Activated CD8-positive, alpha-beta T cell treated with anti-CD3 and anti-CD28 coated beads, Interleukin-2, amount 10 ng/mL, durations not matched to agents 7 days and 5 days (primary cell): ENCODE measurements around the gene ADORA3. TPM values are rescaled to one million over a fixed set of nuclear protein-coding genes. Genes with fewer than 3 reads are reported as not detected.

Experiments
- ATAC-seq: fragments of 150-1000 bp; cut with Tn5 transposase; one replicate; pipeline ENCODE4 v1.10.0; 2021; ENCODE audit warnings: moderate library complexity
- CTCF ChIA-PET: fragments of 350-600 bp; sonication (Branson Sonifier 250); formaldehyde crosslinking; loops from one replicate; lab custom pipeline; 2021; ENCODE audit warnings: antibody characterized with exemption; lab: Charles Lee
- POLR2A ChIA-PET: fragments of 350-600 bp; sonication (Branson Sonifier 250); formaldehyde crosslinking; loops from one replicate; lab custom pipeline; 2021; ENCODE audit warnings: antibody characterized with exemption; lab: Charles Lee
- DNase-seq: peaks from one replicate; pipeline ENCODE4 v3.0.0-alpha.2; 2020
- H3K27ac Mint-ChIP-seq: one replicate; pipeline ENCODE4 v1.8.0; 2021; ENCODE audit warnings: mild to moderate bottlenecking, mixed read lengths
- H3K27me3 Mint-ChIP-seq: one replicate; pipeline ENCODE4 v1.8.0; 2021; ENCODE audit warnings: low read depth, mixed read lengths
- H3K36me3 Mint-ChIP-seq: one replicate; pipeline ENCODE4 v1.8.0; 2021; ENCODE audit warnings: low read depth, mixed read lengths
- H3K4me1 Mint-ChIP-seq: one replicate; pipeline ENCODE4 v1.8.0; 2021; ENCODE audit warnings: low read depth, mixed read lengths
- H3K4me3 Mint-ChIP-seq: one replicate; pipeline ENCODE4 v1.8.0; 2021; ENCODE audit warnings: mild to moderate bottlenecking, mixed read lengths
- H3K9me3 Mint-ChIP-seq: one replicate; pipeline ENCODE4 v1.8.0; 2022; ENCODE audit warnings: mixed read lengths; ENCODE audit not compliant: insufficient read depth
- total RNA-seq, 2 experiments: library from RNA; stranded (reverse); gene quantifications; one replicate each; pipeline ENCODE4 v1.2.3, GENCODE V29; 2021

The ADORA3 gene
- total RNA-seq, 2 experiments from 2014 or later: 0.18 TPM; not detected in 1

- Mint-ChIP-seq H3K36me3 (peaks cover 38% of the 10 kb centered on the region), H3K4me1 (peaks cover 11% of the 10 kb centered on the region), H3K27me3 (no peaks in the 10 kb centered on the region), H3K27ac (no peak overlapping the region), H3K9me3 (no peaks in the 10 kb centered on the region), H3K4me3 (no peak overlapping the region)
- ChIA-PET POLR2A (interaction anchor here (0.9 kb wide), 1 partner anchor 15 kb away, joined by 3 read pairs; no protein-coding TSS in a partner anchor), CTCF (interaction anchor here (1.0 to 1.6 kb wide), 2 partner anchors 14 to 19 kb away, joined by 3 read pairs; no protein-coding TSS in a partner anchor)
- DNase-seq (no peak), ATAC-seq (no peak)
Observed at GRCh38 chr1:111466480-111466879, 37.0 kb downstream of the ADORA3 start.

DNA sequence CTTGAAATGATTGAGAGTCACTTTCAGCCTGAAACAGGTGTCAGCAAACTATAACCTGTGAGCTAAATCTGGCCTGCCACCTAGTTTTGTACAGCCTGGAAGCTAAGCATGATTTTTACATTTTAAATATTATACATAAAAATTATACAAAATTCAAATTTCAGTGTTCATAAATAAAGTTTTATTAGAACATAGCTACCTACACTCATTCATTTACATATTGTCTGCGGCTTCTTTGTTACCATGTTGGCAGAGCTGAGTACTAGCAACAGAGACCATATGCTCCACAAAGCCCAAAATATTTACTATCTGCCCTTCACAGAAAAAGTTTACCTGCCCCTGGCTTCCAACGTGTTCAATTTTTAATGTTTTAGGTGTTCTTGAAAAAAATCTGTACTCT lies 37.7 kb downstream of the ADORA3 start:
- DNase-seq (no peak), ATAC-seq (no peak)
- Mint-ChIP-seq H3K27ac (no peak overlapping the region), H3K27me3 (no peaks in the 10 kb centered on the region), H3K4me1 (peaks cover 11% of the 10 kb centered on the region), H3K9me3 (no peaks in the 10 kb centered on the region), H3K4me3 (no peak overlapping the region), H3K36me3 (peaks cover 43% of the 10 kb centered on the region)
- CTCF ChIA-PET: interaction anchor here (0.6 to 1.6 kb wide), 3 partner anchors 13 to 266 kb away, joined by 3 read pairs; no protein-coding TSS in a partner anchor
- POLR2A ChIA-PET: interaction anchor here (0.9 kb wide), 1 partner anchor 14 kb away, joined by 3 read pairs; no protein-coding TSS in a partner anchor

DNA sequence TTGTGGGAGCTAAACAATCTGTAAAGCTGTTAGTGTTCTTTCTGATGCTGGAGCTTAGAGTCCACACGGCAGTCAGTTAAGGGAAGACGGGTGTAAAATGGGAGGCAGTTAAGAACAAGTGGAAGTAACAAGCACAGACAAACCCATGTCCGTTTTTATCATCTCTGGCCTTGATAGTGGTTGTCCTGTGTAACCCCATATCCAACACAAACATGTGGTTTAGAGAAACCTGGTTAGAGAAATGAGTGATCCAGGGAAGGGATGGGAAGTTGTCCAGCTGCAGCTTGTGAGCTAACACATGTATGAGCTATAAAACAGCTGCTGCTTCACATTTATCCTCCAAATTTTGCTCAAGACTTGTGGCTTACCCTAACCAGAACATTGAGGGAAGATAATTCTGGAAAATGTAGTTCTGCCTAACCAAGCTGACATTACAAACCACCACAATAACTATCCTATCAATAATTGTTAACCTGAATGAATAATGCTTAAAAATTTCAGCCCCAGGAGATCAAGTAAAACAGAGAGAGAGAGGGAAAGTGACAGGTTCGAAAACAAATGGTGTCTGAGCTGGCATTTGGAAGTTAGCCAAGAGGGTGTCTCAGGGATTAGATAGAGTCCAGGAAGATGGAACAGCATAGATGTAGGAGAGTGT lies 40.3 kb downstream of the ADORA3 start:
- H3K36me3 Mint-ChIP-seq: peaks cover 66% of the 10 kb centered on the region
- POLR2A ChIA-PET: interaction anchor here (0.6 to 1.8 kb wide), 3 partner anchors 8 to 286 kb away, joined by 3 to 6 read pairs (median 6); no protein-coding TSS in a partner anchor
- H3K27ac Mint-ChIP-seq: no peak overlapping the region

GRCh38 chr1:111462370-111463028 lies 40.9 kb downstream of the ADORA3 start:
- POLR2A ChIA-PET: interaction anchor here (0.6 to 1.8 kb wide), 4 partner anchors 9 to 287 kb away, joined by 3 to 6 read pairs (median 4); partner anchors contain the start of genes ATP5PB and WDR77
- no peaks in the 10 kb centered on the region for H3K9me3 Mint-ChIP-seq
- H3K36me3 Mint-ChIP-seq: peaks cover 66% of the 10 kb centered on the region

More for the DNA sequence above, 40.3 kb downstream of the ADORA3 start:
- no peak for ATAC-seq
- H3K4me1 Mint-ChIP-seq: peaks cover 20% of the 10 kb centered on the region
- no peak for DNase-seq
- H3K27me3 Mint-ChIP-seq: no peaks in the 10 kb centered on the region
- no peak overlapping the region for H3K4me3 Mint-ChIP-seq
- H3K9me3 Mint-ChIP-seq: no peaks in the 10 kb centered on the region
- CTCF ChIA-PET: interaction anchor here (1.1 to 1.7 kb wide), 2 partner anchors 21 to 306 kb away, joined by 5 to 6 read pairs; no protein-coding TSS in a partner anchor

GRCh38 chr1:111461765-111462164 lies 41.7 kb downstream of the ADORA3 start:
- peaks cover 18% of the 10 kb centered on the region for H3K4me1 Mint-ChIP-seq
- ATAC-seq: no peak
- CTCF ChIA-PET: no interaction called here

More at GRCh38 chr1:111462370-111463028, 40.9 kb downstream of the ADORA3 start:
- no peak overlapping the region for H3K4me3 Mint-ChIP-seq
- peaks cover 15% of the 10 kb centered on the region for H3K4me1 Mint-ChIP-seq
- ATAC-seq (no peak), DNase-seq (no peak)
- CTCF ChIA-PET: interaction anchor here (1.1 to 1.7 kb wide), 2 partner anchors 20 to 307 kb away, joined by 5 to 6 read pairs; no protein-coding TSS in a partner anchor
- no peaks in the 10 kb centered on the region for H3K27me3 Mint-ChIP-seq
- no peak overlapping the region for H3K27ac Mint-ChIP-seq

GRCh38 chr1:111455642-111456031 lies 47.8 kb downstream of the ADORA3 start:
- Mint-ChIP-seq H3K36me3 (peaks cover 85% of the 10 kb centered on the region), H3K4me3 (peak overlapping the region; percentile 66)

More at GRCh38 chr1:111461765-111462164, 41.7 kb downstream of the ADORA3 start:
- Mint-ChIP-seq H3K4me3 (no peak overlapping the region), H3K27me3 (no peaks in the 10 kb centered on the region), H3K36me3 (peaks cover 71% of the 10 kb centered on the region), H3K9me3 (no peaks in the 10 kb centered on the region), H3K27ac (no peak overlapping the region)
- no peak for DNase-seq
- POLR2A ChIA-PET: interaction anchor here (0.6 to 1.8 kb wide), 4 partner anchors 10 to 280 kb away, joined by 3 to 6 read pairs (median 5); partner anchors contain the start of genes ATP5PB and WDR77

DNA sequence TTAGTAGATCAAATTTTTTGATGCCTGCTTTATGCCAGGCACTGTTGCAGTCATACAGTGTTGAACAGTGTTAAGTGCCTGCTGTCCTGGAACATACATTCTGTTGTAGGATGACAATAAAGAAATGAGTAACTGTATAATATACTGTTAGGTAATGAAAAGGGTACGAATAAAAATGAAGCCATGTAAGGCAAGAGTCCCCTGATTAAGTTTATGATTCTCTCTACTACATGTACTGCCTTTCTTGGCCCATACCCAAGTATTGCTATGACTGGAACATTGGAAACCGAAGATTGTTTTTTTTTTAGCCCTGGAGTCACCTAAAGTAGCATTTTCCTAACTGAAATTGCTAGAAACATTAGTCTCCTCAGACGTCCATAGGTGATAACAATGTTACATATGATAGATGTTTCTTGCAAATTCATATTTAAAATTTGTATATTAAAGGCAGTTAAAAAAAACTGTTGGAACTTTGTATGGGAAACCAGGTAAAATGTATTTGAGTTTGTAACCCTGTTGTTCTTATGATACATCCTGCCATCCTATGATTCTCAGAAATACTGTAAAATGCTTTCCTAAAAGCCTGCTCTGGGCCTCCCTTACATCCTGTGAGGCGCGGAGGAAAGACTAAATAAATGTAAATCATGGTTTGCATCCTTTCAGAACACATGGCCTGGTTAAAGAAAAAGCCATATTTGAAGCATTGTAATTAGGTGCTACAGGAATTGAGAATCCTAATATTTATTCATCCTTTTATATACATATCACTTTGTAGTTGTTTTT lies 48.4 kb downstream of the ADORA3 start:
- CTCF ChIA-PET: interaction anchor here (0.7 to 2.6 kb wide), 2 partner anchors 21 to 53 kb away, joined by 3 to 12 read pairs; no protein-coding TSS in a partner anchor
- peaks cover 71% of the 10 kb centered on the region for H3K4me1 Mint-ChIP-seq
- peak overlapping the region; percentile 66 for H3K4me3 Mint-ChIP-seq
- H3K36me3 Mint-ChIP-seq: peaks cover 88% of the 10 kb centered on the region
- ATAC-seq: peak; percentile 39
- POLR2A ChIA-PET: no interaction called here
- no peaks in the 10 kb centered on the region for H3K9me3 Mint-ChIP-seq
- no peaks in the 10 kb centered on the region for H3K27me3 Mint-ChIP-seq
- peak; percentile 39 for DNase-seq
- H3K27ac Mint-ChIP-seq: peak overlapping the region; percentile 91

More at GRCh38 chr1:111455642-111456031, 47.8 kb downstream of the ADORA3 start:
- H3K27me3 Mint-ChIP-seq: no peaks in the 10 kb centered on the region
- DNase-seq (no peak), ATAC-seq (no peak)
- H3K9me3 Mint-ChIP-seq: no peaks in the 10 kb centered on the region
- peaks cover 68% of the 10 kb centered on the region for H3K4me1 Mint-ChIP-seq
- peak overlapping the region; percentile 91 for H3K27ac Mint-ChIP-seq
- ChIA-PET POLR2A (no interaction called here), CTCF (no interaction called here)

DNA sequence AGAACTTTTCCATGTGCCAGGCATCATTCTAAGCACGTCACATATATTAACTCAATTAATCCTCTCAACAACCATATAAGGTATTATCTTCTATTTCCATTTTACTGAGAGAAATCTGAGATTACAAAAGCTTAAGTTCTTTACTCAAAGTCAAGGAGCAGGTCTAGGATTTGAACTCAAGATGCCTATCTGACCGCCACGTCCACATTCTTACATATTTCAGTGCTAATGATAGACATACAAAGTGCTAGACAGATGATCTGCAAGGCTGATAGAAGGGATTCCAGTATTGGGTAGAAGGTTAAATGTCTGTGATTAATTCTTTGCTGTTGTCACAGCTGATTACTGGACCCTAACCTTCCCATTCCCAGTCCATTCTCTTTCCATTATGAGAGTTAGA lies 49.7 kb downstream of the ADORA3 start:
- ATAC-seq (no peak), DNase-seq (no peak)
- Mint-ChIP-seq H3K4me3 (no peak overlapping the region), H3K27ac (peak overlapping the region; percentile 44), H3K4me1 (peaks cover 70% of the 10 kb centered on the region), H3K9me3 (no peaks in the 10 kb centered on the region), H3K36me3 (peaks cover 84% of the 10 kb centered on the region), H3K27me3 (no peaks in the 10 kb centered on the region)
- CTCF ChIA-PET: interaction anchor here (0.6 to 2.6 kb wide), 11 partner anchors 11 to 301 kb away, joined by 3 to 12 read pairs (median 3); no protein-coding TSS in a partner anchor
- POLR2A ChIA-PET: interaction anchor here (0.8 to 2.2 kb wide), 4 partner anchors 18 to 301 kb away, joined by 3 to 7 read pairs (median 4); partner anchors contain the start of gene DDX20

DNA sequence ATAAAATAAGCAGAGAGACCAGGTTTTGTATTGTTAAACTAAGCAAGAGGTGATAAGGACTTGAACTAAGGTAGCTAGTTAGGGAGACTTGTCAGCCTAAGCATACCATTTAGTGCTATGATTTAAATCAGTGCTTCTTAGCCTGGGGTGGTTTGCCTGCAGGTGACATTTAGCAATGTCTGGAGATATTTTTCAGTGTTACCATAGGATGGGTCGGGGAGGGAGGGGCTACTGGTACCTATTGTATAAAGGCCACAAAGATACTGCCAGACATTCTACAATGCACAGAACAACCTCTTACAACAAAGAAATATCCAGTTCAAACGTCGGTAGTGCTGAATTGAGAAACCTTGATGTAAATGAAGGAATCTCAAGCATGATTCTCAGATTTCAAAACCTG lies 50.9 kb downstream of the ADORA3 start:
- Mint-ChIP-seq H3K27ac (no peak overlapping the region), H3K4me3 (no peak overlapping the region), H3K4me1 (peaks cover 73% of the 10 kb centered on the region), H3K9me3 (no peaks in the 10 kb centered on the region), H3K36me3 (peaks cover 80% of the 10 kb centered on the region), H3K27me3 (no peaks in the 10 kb centered on the region)
- DNase-seq: no peak
- no peak for ATAC-seq
- CTCF ChIA-PET: interaction anchor here (1.0 to 2.6 kb wide), 6 partner anchors 10 to 262 kb away, joined by 3 to 12 read pairs (median 4); no protein-coding TSS in a partner anchor
- POLR2A ChIA-PET: interaction anchor here (0.7 to 2.2 kb wide), 3 partner anchors 19 to 51 kb away, joined by 3 to 7 read pairs (median 5); no protein-coding TSS in a partner anchor

GRCh38 chr1:111450185-111450584 lies 53.2 kb downstream of the ADORA3 start:
- H3K27ac Mint-ChIP-seq: peak overlapping the region; percentile 99
- ATAC-seq: no peak
- peaks cover 81% of the 10 kb centered on the region for H3K36me3 Mint-ChIP-seq
- H3K27me3 Mint-ChIP-seq: no peaks in the 10 kb centered on the region
- peak overlapping the region; percentile 100 for H3K4me3 Mint-ChIP-seq
- CTCF ChIA-PET: interaction anchor here (1.0 to 5.2 kb wide), 6 partner anchors 26 to 304 kb away, joined by 3 to 34 read pairs (median 4); no protein-coding TSS in a partner anchor
- POLR2A ChIA-PET: interaction anchor here (1.7 to 3.3 kb wide), 2 partner anchors 13 to 27 kb away, joined by 6 to 19 read pairs; no protein-coding TSS in a partner anchor
- no peak for DNase-seq
- no peaks in the 10 kb centered on the region for H3K9me3 Mint-ChIP-seq
- peaks cover 77% of the 10 kb centered on the region for H3K4me1 Mint-ChIP-seq
